ENCODE results near the gene NHLH2.

GRCh38 chr1:115793162-115793561 is 47.8 kb downstream of the NHLH2 start:
- TF ChIP-seq EZH2 (IDR thresholded peaks at IDR 0.05; ENCODE audit: borderline replicate concordance, low read depth, low read length, severe bottlenecking) (no peak), CTCF (IDR thresholded peaks at IDR 0.05; ENCODE audit: borderline replicate concordance, extremely low read depth, low read length, poor library complexity, severe bottlenecking) (no peak)
